OCI-LY1 (cell line): ENCODE measurements around the gene KMT5C.

Experiments used
- CTCF ChIP-seq: fragments of 200-600 bp; sonication (generic), shearing (Covaris generic); IDR thresholded peaks from 2 replicates; pipeline ENCODE4 v1.5.1; 2017; ENCODE audit warnings: mild to moderate bottlenecking, antibody characterized with exemption, low read length, moderate library complexity, mixed read lengths
- EZH2 ChIP-seq: fragments of 200-600 bp; sonication (generic), shearing (Covaris generic); IDR thresholded peaks from 2 replicates; pipeline ENCODE4 v1.8.0; 2017; ENCODE audit warnings: borderline replicate concordance, mixed run types, mild to moderate bottlenecking, antibody characterized with exemption, low read length, moderate library complexity, mixed read lengths

GRCh38 chr19:55387736-55388497 lies 48.2 kb downstream of the KMT5C start:
- TF ChIP-seq CTCF (no peak), EZH2 (no peak)
